Posterior vena cava (tissue), 2 donors: Measurements from ENCODE around the gene LDAH. TPM values are rescaled to one million over a fixed set of nuclear protein-coding genes. Genes with fewer than 3 reads are reported as not detected.

ENCODE experiments used
- DNase-seq: peaks from one replicate; pipeline ENCODE4 v3.0.0-alpha.2; 2020; ENCODE audit warnings: low spot score
- intact Hi-C, 2 donors: fragments of 100-400 bp; cut with DNase I; formaldehyde crosslinking; loops; one replicate each; pipeline versions ENCODE4 v1.14.1 to v1.14.2; 2022 to 2023
- total RNA-seq, 2 donors: library from RNA; stranded (reverse); fragmentation: NEBNext Ultra II Directional; extraction: Animal tissue kit (Norgen Biotek cat#: 25700); gene quantifications; one replicate each; pipeline ENCODE4 v1.2.1, GENCODE V29; 2021
- donor health status: DM: yes; HTN: yes; CAD: no.
- donor health status: DM: yes; HTN: yes; CAD: no.

The LDAH gene
- total RNA-seq, 2 donors from 2014 or later, result 13.6 to 16.9 TPM

GRCh38 chr2:20648831-20649230, 174.1 kb downstream of the LDAH start:
- intact Hi-C loops, result no loop called here
- no peak for DNase-seq

- no peak for DNase-seq
- intact Hi-C loops, result no loop called here
Measured at GRCh38 chr2:20648206-20648605, 174.7 kb downstream of the LDAH start.

- DNase-seq, result no peak
- intact Hi-C loops, result no loop called here
Measured at GRCh38 chr2:20647738-20648137, 175.2 kb downstream of the LDAH start.

- no peak for DNase-seq
- intact Hi-C loops, result no loop called here
Measured at GRCh38 chr2:20647211-20647610, 175.7 kb downstream of the LDAH start.

GRCh38 chr2:20646446-20646845, 176.5 kb downstream of the LDAH start:
- intact Hi-C loops, result no loop called here

GRCh38 chr2:20645761-20646160, 177.1 kb downstream of the LDAH start:
- intact Hi-C loops, result no loop called here
- DNase-seq, result no peak

More at GRCh38 chr2:20646446-20646845, 176.5 kb downstream of the LDAH start:
- DNase-seq, result no peak

GRCh38 chr2:20645301-20645701, 177.6 kb downstream of the LDAH start:
- intact Hi-C loops, result no loop called here
- no peak for DNase-seq

GRCh38 chr2:20643826-20644225, 179.1 kb downstream of the LDAH start:
- DNase-seq, result no peak
- intact Hi-C loops, result no loop called here

- intact Hi-C loops, result no loop called here
- no peak for DNase-seq
Measured at GRCh38 chr2:20643060-20643459, 179.8 kb downstream of the LDAH start.

GRCh38 chr2:20642055-20642971, 180.6 kb downstream of the LDAH start:
- intact Hi-C loops, result no loop called here
- peak; percentile 94 for DNase-seq

GRCh38 chr2:20641123-20641985, 181.5 kb downstream of the LDAH start:
- intact Hi-C loops, result no loop called here
- DNase-seq, result peak; percentile 94

GRCh38 chr2:20640411-20641122, 182.3 kb downstream of the LDAH start:
- no peak for DNase-seq
- intact Hi-C loops, result no loop called here

- intact Hi-C loops, result loop anchor here in 1 of 2 donors (5.0 kb wide), 1 partner anchor 192 kb away; the partner anchor contains the start of gene RHOB
- no peak for DNase-seq
Measured at GRCh38 chr2:20638646-20639430, 184.1 kb downstream of the LDAH start.

GRCh38 chr2:20638014-20638413, 184.9 kb downstream of the LDAH start:
- intact Hi-C loops, result loop anchor here in 1 of 2 donors (5.0 kb wide), 1 partner anchor 191 kb away; the partner anchor contains the start of gene RHOB
- no peak for DNase-seq

GRCh38 chr2:20637147-20637546, 185.8 kb downstream of the LDAH start:
- peak; percentile 89 for DNase-seq
- intact Hi-C loops, result loop anchor here (2.0 to 5.0 kb wide), 2 partner anchors 190 kb away; partner anchors contain the start of gene RHOB (in 2 of the 2)

GRCh38 chr2:20635675-20636584, 187.0 kb downstream of the LDAH start:
- intact Hi-C loops, result loop anchor here (2.0 to 5.0 kb wide), 2 partner anchors 189 kb away; partner anchors contain the start of gene RHOB (in 2 of the 2)
- peak; percentile 95 for DNase-seq

GRCh38 chr2:20635113-20635510, 187.8 kb downstream of the LDAH start:
- intact Hi-C loops, result loop anchor here in 1 of 2 donors (5.0 kb wide), 1 partner anchor 188 kb away; the partner anchor contains the start of gene RHOB
- no peak for DNase-seq
